Fibroblast of upper back skin (primary cell): ENCODE data around the gene CAPN5.
"Not testable (repeated sequence)": the region's sequence is repeated elsewhere in the genome, so short reads cannot be mapped to it uniquely, and the experiment has no call there.

Experiments used
- DNase-seq: peaks from one replicate; pipeline ENCODE4 v3.0.0-alpha.2; 2013

CAPN5 gene

GRCh38 chr11:77085652-77086051 lies 18.9 kb downstream of the CAPN5 start:
- no peak for DNase-seq

GRCh38 chr11:77086521-77087472 lies 20.0 kb downstream of the CAPN5 start:
- no peak for DNase-seq

GRCh38 chr11:77087723-77088225 lies 21.0 kb downstream of the CAPN5 start:
- DNase-seq = no peak

DNA sequence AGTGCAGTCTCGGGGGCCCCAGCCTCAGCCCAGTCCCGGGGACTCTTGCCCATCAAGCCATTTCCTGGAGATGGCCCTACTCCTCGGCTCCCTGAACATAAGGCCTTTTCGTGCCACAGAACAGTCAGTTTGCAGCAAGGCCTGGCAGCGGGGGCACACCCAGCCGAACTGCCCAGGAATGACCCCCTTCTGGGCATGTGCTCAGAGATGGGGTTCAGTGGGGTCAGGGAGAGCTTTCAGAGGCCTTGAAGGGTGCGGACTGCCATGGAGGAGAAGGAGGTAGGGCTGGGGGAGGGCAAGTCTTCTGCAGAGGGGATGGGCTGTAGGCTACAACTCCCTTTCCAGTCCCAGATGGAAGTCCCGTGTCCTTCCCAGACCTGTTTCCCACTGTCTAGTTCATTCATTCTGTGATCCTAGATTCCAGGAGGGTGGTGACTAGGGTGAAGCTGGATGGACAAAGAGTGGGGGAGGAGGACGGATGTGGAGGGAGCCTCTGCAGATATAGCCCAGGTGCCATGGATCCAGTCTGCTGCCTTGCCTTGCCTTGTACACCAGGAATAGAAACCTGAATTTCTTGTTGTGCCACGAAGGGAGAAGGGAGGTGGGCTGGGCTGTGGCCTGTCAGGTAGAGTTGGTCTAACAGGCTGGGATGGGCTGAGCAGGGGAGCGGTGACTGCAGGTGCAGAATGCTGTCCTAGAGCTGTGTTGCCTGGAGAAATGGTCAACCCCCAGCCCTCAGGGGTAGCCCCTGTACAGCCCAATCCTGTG lies 21.6 kb downstream of the CAPN5 start:
- DNase-seq = no peak

GRCh38 chr11:77089004-77089545 lies 22.3 kb downstream of the CAPN5 start:
- DNase-seq = no peak

DNA sequence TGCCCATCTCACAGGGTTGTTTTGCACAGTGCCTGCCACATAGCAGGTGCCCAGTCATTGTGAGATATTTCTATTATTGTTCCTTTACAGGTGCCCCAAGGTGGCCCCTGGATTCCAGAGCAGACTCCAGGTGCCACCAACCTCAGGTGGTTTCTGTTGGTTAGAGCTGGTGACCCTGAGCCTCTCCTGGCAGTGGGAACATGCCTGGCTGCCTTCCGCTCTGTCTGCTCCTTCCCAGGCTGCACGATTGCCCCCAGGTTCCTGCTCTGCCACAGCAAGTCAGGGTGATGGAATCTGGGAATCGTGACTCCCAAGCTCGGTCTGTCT lies 23.2 kb downstream of the CAPN5 start:
- DNase-seq = no peak

DNA sequence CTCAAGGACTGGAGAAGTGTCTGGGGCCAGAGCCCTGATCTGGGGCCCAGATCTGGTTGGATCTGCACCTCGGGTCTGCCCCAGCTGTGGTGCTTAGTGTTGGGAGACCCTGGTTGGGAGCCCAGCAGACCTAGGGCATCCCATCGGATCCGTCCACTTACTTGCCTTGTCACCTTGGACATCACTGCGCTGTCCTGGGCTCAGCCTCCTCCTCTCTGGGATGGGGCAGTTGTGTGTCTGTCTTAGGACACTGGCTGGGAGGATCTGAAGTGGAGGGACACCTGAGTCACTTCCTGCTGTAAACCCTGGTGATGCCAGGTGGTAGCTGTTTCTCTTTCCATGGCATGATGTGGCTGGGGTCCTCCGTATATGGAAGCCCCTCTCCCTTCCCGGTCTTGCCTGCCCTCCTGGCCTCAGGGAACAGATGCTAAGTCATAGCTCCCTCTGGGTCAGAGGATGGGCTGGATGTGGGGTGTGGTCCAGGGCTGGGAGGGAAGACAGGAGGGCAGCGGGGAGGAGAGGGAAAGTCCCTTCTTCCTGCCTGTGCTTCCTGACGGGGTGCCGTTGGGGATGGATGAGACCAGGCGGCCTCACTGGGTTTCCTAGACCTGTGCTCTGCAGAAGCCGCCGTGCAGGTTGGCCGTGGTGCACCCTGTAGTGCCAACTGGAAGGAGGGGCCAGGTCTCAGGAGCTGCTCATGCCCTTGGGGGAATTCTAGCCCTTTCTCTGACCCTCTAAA lies 23.8 kb downstream of the CAPN5 start:
- no peak for DNase-seq

DNA sequence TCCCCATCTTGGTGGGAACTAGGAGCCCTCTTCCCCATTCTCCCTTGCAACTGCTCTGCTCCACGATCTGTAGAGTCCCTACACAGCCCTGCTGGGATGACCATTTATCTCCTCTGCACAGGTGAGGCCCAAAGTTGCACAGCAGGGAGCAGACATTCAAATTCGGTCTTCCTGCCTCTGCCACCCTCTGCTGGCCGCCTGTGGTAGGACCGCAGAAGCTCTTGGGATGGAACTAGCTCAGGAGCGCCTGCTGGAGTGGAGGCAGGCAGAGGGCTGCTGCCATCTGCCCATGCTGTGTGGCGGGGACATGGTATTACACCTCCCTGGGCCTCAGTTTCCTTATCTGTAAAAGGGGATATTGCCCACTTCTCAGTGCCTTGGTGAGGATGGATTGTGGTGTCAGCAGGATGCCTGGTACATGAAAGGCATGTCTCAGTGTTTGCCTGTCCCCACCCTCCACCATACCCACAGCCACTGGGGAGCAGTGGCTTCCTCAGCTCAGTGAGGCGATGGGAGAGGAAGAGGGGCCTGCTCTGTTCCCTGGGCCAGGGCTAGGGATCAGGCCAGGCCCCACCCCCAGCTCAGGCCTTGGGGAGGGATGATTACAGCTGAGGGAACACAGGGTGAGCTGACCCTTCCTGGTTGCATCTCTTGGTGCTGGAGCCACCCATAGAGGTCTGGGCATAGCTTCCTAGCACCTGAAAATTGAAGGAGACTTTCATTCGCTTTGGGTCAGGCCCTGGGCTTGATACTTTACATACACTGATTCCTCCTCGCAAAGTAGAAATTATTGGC lies 24.6 kb downstream of the CAPN5 start:
- peak; percentile 64 for DNase-seq

GRCh38 chr11:77092382-77092781 lies 25.6 kb downstream of the CAPN5 start:
- DNase-seq = no peak

GRCh38 chr11:77093056-77093891 lies 26.5 kb downstream of the CAPN5 start:
- no peak for DNase-seq

- DNase-seq = no peak
Measured at GRCh38 chr11:77093987-77094840, 27.4 kb downstream of the CAPN5 start.

- DNase-seq = no peak
Measured at GRCh38 chr11:77094841-77095365, 28.1 kb downstream of the CAPN5 start.

- DNase-seq = no peak
Measured at GRCh38 chr11:77095551-77096490, 29.1 kb downstream of the CAPN5 start.

DNA sequence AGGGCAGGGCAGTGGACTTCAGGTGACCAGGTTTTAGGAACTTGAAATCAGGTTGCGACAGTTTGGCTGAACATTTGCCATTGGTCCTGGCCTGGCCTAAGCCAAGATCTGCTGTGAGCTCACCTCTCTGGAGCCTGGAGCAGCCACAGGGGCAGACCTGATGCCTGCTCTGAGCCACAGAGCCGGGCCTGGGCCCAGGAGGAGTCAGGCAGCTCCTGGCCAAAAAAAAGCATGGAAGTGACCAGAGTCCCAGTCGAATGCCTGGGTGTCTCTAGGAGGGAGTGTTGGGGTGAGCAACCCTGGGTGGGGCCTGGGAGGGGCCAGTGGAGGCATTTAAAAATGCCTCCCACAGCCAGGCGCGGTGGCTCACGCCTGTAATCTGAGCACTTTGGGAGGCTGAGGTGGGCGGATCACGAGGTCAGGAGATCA lies 29.8 kb downstream of the CAPN5 start:
- DNase-seq = no peak

DNA sequence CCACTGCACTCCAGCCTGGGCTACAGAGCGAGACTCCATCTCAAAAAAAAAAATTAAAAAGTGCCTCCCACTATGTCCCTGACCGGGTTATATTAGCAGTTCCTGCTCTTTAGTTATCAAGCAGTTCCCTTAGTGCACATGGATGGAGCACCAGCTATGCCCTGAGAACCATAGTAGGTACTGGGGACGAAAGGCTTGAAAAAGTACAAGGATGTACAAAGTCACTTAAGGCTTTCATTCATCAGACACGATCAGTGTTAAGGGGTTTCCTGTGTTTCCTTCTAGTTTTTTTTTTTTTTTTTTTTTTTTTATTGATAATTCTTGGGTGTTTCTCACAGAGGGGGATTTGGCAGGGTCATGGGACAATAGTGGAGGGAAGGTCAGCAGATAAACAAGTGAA lies 30.4 kb downstream of the CAPN5 start:
- not testable (repeated sequence) for DNase-seq

- DNase-seq = no peak
Measured at GRCh38 chr11:77100166-77101042, 33.6 kb downstream of the CAPN5 start.

GRCh38 chr11:77101043-77101537 lies 34.3 kb downstream of the CAPN5 start:
- DNase-seq = no peak
